ENCODE results near the gene RPS15.
A peak's percentile ranks its signal among the peaks of the same experiment; 100 is the strongest.
"Not testable (repeated sequence)": the region's sequence is repeated elsewhere in the genome, so short reads cannot be mapped to it uniquely, and the experiment has no call there.

The RPS15 gene

DNA sequence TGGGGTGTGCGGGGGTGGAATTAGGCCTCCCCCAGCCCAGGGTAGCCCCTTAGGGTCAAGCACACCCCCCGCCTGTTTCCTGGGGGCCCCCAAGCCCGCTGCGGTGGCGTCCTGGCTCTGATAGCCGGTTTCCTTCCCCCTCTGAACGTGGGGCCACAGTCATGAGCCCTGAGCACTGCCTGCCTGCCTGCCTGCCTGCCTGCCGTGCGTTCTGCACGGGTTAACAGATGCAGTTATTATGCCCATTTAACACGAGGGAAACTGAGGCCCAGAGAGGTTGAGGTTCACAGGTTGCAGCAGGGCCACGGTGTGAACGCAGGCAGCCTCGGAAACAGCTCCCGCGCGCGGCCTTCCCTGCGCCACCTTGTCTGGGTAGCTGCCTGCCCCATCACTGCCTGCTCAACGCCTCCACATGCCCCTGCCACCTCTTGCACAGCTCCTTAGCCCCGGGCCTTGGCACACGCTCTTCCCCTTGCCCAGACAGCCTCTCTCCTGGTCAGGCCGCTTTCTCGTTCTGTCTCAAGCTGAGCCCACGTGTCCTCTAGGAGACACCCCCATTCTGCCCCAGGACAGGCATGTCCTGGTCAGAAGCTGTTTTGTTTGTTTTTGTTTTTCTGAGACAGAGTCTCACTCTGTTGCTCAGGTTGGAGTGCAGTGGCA lies 35.7 kb upstream of the RPS15 start:
- no peak for DNase-seq

DNA sequence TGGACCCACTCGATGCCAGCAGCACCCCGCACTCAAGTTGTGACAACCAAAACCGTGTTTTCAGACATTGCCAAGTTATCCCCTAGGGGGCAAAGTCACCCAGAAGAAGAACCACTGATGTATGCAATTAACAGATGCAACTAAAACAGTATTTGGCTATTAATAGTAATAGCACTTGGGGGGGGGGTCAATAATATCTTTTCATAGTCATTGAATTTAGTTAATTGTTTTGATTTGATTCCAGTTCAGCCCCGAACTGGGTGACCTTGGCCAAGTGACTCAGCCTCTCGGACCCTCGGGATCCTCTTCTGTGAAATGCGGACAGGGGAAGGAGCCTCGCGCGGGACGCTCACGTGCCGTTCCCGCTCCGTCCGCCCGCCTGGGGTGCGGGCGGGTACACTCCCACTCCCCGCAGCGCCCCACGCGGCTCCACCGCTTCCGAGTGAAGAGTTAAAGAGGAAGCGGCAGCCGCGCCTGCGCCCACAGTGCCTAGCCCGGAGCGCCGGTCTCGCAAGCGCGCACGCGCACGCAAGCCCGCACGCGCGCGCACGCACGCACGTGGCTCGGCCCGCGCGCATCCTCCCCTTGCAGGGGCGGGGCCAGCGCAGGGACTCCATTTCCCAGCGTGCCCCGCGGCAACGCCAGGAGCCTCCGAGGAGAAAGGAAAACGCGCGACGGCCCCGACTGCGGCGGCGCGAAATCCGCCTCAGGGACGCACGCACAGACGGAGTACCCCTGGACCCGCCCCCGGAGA lies 31.2 kb upstream of the RPS15 start:
- DNase-seq = peak; percentile 100

DNA sequence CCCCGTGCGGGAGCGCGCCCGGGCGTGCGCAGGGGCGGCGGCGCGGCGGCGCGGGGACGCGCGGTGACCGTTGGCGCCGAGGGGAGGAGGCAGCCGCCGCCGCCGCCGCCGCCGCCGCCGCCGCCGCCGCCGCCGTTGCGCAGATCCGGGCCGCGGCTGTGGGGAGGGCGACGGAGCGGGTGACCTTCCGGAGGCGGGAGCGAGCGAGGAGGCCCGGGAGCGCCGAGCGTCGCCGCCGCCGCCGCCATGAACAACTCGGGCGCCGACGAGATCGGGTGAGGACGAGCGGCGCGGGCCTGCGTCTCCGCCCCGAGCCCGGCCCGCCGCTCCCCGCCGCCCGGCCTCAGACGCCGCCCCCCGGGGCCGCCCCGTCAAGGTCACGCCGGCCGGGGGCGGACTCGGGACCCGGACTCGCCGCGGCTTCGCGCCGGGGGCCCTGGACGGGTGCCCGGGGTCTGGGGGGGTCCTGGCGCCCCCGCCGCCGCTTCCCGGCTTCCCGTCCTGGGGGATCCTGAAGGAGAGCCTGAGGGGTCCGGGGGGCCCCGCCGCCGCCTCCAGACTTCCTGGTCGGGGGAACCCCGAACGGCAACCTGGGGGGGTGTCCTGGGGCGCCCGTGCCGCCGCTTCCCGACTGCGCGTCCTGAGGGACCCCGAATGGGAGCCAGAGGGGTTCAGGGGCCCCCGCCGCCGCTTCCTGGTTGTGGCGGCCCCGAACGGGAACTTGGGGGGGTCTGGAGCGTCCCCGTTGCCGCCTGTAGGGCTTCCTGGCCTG lies 30.5 kb upstream of the RPS15 start, which contains the start of gene DAZAP1:
TSS of gene DAZAP1 (plus strand) at position 59 of the 772 bp plus-strand sequence. CDS start at position 247, 188 bp downstream.
- no peak for DNase-seq

DNA sequence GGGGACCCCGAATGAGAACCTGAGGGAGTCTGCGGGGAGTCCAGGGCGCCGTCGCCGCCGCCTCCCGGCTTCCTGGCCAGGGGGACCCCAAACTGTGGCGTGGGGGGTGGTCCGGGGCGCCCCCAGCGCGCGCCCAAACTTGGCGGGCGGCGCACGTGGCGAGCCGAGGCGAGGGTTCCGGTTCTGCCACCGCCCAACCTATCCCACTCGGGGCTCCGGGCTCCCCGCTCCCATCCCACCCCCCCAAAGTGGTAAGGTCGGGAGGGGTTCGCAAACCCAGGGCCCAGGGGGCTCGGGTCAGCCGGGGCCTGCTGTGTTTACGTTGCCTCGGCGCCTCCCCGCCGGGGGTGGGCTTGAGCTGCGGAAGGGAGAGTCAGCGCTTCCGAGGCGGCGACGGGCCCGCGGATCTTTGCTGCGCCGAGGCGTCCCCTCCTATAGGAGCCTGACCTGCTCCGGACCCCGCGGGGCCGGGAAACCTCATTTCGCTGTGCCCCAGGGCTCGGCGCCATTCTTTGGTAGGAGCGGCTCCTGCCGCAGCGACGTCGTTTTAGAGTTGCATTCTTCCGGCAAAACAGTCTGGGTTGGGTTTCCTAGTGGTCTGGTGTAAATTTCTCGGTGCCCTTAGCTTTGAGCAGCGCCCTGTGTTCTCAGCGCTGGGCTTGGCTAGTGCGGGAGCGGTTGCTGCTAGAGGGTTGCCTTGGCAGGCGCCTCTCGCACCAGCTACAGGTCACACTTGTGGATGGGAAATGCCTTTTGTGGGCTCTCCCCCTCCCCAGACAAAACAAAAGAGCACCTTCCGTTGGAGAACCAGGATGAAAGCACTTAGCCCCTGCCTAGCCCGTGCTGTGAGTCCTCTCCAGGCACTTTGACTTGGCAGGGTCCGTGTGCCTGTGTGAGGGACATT lies 29.6 kb upstream of the RPS15 start:
- peak; percentile 69 for DNase-seq

DNA sequence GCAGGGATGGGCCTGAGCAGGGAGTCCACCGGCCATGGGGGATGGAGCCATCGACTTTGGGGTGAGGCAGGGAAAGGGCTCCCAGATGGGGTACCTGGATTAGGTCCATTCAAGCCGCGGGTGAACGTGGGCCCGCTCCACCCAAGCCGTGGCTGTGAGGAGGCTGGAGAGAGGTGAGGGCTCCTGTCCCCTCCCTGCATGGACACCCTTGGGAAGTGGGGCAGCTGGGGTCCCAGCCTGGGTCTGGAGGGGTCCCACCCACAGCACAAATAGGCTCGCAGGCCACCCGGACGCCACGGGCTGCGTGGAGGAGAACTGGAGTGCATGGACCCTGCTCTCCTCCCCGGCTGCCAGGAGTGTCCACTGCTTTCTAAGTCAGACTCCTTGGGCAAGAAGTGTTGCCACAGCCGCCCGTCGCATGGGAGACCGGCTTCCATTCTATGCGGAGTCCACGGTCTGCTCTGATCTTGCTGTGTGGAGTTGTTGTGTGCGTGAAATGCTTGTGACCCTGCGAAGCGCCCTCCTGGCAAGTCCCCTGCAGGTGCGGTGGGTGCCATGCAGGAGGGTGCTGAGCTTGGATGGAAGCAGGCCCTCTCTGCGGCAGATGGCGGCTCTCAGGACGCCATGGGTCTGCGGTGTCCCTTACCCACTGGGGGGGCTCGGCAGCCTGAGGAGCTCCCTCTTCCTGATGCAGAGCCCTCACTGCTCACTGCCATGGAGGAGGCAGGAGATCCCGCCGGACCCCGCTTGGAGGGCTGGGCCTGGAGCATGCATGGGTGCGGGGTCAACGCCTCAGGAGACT lies 28.8 kb upstream of the RPS15 start:
- DNase-seq = no peak

DNA sequence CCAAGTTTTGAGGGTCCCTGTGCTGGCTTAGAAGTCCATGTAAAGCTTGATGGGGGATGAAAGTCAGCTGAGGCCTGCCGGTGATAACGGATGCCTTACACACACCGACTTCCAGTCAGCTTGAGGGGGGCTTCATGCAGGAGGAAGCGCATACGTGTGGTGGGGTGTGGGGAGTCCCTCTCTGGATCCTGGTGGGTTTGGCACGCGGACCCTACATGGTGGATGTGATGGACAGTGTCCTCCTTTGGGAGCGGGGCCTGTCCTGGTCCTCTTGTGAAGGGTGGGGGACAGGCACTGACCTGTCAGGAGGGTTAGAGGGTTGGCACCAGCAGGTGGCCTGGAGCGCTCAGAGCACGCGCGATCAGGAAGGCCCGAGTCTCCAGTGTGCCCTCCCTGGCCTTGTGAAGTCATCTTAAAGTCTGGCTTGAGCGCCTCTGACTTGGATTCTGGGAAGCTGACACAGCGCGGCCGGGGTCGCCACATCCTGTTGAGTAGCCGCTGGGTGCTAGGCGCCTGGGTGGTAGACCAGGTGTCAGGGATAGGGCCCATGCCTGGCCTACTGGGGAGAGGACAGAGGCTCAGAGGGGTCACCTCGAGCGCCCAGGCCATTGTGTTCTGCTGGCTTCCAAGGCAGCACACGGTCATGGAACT lies 27.9 kb upstream of the RPS15 start:
- DNase-seq = no peak

DNA sequence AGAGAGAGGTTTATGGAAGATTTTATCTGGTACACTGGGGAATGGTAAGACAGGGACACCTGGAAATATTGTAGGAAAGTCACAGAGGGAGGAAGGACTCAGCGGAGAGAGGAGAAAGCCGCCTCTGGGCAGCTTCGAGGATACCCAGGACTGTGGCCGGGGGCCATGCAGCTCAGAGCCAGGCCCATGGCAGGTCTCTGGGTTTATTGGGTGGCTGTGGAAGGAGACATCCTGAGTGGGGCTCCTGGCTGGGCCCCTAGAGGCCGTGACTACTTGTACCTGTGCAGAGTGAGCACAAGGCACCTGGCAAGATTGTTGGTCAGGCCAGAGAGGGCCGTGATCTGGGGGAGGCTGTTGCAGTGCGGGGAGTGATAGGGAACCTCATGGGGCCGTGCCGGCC lies 27.4 kb upstream of the RPS15 start:
- no peak for DNase-seq

DNA sequence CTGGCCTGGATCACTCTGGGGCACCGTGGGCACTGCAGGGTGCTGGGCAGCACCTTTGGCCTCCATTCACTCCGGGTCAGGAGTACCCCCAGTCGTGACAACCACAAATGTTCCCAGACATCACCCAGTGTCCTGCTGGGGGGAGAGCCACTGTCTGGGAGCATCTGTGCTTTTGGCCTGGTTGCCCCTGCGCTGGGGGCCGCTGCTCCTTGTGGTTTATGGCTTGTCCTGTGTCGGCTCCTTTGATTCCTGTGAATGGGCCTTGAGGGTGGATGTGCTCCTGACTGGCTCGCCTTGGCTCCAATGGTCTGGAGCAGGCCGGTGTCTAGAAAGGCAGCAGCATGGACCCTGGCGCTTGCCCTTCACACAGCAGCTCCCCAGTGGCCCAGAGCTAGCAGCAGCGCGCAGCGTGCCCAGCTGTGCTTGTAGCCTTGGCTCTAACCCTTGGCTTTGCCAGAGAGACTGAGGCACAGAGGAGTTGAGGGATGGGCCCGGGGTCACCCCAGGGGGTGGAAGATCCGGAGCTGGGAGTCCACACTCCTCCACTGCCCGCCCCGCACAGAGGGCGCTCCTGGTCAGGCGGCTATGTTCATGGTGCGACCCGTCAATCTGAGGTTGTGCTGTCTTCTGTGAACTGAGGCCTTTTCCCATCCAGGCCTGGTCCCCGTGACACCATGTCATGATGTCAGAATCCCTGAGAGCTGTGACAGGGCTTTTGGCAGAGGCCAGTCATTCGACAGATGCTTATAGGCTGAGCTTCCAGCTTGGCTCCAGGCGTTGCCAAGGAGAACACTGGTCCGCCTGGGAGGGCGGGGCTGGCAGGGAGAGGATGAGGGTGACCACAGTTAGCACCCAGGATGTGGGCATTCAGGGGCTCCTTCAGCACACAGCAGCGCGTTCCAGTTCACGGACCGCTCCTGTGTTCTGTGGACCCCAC lies 26.7 kb upstream of the RPS15 start:
- DNase-seq = no peak

DNA sequence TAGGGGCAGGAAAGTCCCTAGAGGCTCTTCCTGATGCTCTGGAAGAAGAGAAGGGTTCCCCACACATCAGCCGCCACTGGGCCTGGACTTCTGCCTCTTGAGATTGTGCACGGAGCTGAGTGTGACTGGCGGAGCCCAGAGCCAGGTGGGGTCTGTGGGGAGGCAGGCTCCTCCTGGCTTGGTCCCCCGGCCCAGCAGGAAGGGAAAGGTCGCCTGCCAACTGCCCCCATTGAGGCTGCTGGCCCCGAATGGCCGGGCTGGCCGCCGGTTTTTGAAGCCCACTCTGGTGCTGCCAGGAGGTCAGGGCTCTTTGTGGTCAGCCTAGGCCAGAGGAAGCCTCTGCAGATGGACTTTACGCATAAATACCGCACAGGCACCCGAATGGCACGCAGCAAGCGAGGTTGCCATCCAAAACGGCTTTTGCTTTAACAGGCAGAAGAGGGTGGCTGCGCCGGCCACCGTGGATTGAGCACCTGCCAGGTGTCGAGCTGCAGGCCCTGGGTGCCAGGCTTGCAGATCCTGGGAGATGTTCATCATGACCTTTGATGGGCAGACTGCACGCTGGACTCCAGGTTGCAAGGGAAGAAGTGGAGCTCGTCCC lies 25.8 kb upstream of the RPS15 start:
- no peak for DNase-seq

DNA sequence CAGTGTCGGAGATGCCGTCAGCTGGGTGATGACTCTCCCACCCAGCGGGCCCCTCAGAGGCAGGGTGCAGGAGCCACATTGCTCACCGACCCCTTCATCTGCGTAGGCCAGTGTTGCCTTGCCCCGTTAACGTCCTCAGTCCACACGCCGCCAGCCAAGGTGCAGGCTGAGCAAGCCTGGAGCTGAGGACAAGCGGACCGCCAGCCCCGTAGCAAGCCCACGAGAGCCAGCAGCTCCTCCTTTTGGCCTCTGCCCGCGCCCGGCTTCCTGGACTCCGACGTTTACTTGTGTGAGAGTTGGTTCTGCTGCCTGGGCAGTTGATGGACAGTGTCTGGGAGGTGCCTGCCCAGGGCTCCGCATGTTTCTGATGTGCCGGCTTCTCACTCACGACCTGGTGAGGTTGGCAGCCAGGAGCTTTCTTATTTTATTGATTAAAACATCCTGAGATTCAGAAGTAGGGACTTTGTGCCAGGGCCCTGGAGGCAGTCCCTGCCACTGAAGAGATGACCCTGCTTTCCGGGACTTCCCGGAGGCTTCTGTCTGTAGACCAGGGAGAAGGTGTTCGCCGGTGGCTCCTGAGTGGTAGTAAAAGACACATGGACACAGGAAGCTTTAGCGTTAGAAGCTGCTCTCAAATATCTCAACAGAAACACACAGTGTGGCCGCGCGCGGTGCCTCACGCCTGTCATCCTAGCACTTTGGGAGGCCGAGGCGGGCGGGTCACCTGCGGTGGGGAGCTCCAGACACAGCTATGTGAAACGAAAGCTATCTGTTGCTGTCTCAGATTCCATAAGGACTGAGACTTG lies 25.0 kb upstream of the RPS15 start:
- no peak for DNase-seq

DNA sequence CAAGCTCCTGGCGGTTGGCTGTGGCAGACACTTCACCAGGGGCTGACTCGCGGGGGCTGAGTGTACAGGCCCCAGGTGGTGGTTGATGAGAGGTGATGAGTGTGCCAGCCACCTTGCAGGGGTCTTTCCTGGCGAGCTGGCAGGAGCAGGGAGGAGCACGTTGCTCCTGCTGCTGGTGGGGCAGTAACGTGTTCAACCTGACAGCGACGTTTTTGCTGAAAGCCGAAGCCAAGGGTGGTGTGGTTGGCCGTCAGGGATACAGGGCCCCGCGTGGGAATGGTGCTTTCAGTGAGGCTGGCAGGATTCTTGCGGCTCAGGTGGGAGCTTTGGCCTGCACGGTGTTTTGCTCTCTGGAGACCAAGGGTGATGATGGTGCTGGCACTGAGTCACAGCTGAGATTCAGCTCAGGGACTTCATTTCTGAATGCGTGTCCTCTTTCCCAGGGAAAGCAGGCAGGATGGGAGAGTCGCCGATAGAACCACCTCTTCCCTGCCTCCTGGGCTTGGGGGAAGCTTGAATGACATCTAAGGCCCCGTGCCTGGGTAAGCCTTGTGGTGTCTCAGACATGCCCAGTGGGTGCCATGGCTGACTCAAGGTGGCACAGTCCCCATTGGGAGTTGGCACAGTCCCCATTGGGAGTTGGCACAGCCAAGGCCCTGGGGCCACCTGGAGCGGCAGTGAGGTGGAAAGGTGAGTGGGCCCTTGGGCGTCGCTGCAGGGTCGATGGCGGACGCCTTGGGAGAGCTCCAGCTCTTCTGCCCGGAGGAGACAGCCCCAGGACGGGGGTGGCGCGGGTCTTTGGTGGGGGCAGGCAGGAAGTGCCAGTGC lies 22.0 kb upstream of the RPS15 start:
- DNase-seq = no peak

DNA sequence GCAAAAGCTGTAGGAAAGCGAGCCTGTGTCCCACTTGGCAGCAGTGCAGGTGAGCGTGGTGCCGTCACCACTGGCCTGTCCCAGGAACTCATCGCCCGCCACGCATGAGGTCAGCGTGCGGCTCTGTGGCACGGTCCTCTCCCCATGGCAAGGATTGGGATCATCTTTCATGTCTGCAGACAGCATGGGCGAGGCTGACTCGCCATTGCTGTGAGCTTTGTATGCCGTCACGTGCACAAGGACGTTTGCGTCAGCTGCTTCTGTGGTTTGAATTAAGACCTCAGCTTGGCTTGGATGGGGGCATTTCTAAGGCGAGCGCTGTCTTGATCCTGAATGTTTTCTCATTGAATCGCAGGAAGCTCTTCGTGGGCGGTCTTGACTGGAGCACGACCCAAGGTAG lies 21.1 kb upstream of the RPS15 start:
- DNase-seq = no peak

DNA sequence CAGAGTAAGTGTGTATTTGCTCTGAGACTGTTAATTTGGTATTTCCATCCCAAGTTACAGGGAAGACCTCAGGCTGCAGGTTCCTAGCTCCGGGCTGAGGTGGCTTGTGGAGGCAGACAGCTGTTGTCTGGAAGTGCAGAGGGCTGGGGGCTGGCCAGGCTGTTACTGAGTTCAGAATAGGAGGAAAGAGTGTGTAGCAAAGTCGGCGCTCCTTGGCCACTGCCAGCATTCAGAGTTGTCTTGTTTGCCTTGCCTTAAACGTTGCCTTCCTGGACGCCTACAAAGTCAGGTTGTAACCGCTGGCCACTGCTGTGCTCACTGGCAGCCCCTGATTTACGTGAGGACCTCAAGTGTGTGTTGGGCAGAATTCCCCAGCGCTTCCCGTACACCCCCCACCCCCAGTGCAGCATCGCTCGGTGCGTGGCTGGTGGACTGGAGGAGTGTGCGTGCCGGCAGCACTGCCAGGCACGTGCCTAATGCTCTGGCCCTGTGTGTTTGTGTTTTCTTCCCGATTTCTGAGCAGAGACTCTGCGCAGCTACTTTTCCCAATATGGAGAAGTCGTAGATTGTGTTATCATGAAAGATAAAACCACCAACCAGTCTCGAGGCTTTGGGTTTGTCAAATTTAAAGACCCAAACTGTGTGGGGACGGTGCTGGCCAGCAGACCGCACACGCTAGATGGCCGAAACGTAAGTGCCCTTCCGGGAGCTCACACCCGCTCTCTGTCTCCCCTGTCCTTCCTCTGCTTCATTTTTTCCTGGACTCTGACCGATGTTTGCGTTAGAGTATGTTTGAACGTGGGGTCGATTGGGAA lies 20.3 kb upstream of the RPS15 start:
- no peak for DNase-seq

DNA sequence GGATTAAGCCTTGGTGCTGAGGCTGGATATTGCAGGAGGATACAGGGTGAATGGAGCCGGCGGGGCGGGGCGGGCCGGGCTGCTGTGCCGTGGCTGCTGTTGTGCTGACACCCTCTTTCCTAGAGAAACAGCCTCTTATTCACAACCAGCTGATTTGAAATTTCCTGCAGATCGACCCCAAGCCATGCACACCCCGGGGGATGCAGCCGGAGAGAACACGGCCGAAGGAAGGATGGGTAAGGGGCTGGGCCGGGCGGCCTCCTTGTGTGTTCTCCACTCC lies 19.8 kb upstream of the RPS15 start:
- DNase-seq = no peak

DNA sequence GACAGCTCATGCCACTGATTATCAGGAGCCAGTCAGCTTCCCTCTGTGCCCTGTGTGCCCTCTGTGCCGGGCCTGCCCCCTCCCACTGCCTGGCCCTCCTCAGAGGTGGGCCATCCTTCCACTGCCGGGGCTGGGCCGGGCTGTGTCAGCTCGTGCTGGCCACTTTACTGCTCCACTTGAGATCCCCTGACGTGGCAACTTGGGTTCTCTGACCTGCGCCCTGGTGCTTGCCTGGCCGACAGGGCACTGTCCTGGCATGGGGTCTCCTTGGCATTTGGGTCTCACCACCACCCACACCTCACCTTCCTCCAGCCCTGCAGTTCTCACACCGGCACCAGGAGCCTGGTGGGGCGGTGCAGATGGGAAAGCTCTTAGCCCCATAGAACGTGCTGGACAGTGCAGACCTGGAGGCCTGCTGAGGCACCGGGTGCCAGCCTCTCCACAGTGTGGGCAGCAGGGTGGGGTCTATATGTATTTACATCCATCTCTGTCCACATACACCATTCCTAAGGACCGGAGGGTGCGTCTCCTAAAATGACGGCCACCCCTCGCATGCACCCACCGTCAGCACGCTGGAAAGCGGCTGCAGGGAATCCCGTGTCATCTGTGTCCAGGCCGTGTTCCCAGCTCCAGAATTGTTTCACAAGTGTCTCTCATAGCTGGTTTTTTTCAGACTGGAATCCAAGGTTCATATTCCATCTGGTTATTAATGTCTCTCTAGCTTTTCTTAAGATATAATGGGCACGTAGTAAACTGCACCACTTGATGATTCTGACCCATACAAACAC lies 19.1 kb upstream of the RPS15 start:
- DNase-seq = no peak

DNA sequence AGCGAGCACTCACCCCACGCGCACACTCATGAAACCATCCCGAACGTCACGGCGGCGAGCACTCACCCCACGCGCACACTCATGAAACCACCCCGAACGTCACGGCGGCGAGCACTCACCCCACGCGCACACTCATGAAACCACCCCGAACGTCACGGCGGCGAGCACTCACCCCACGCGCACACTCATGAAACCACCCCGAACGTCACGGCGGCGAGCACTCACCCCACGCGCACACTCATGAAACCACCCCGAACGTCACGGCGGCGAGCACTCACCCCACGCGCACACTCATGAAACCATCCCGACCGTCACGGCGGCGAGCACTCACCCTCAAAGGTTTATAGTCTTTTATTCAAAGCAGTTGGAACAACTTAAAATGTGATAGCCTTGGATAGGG lies 18.1 kb upstream of the RPS15 start:
- not testable (repeated sequence) for DNase-seq

Data from activated T-cell treated with anti-CD3 and anti-CD28 coated beads, Interleukin-2, amount 50 U/mL, for 1 hour (primary cell).